Lower lobe of right lung (tissue), 2 donors: Measurements from ENCODE around the gene KRT74. TPM values are rescaled to one million over a fixed set of nuclear protein-coding genes. Genes with fewer than 3 reads are reported as not detected.

Source experiments
- ATAC-seq, 2 donors: fragments of 200-7000 bp; cut with Tn5 transposase; one replicate each; pipeline ENCODE4 v1.9.1; 2020 to 2022; ENCODE audit warnings: mild to moderate bottlenecking in 2 of 2, moderate library complexity in 2 of 2
- DNase-seq: peaks from one replicate; pipeline ENCODE4 v3.0.0-alpha.2; 2020
- H3K27ac ChIP-seq: fragments of 200-600 bp; one replicate; pipeline ENCODE4 v1.8.0; 2022
- H3K27me3 ChIP-seq: fragments of 200-600 bp; one replicate; pipeline ENCODE4 v1.8.0; 2022; ENCODE audit warnings: low read depth
- H3K36me3 ChIP-seq: fragments of 200-600 bp; one replicate; pipeline ENCODE4 v1.8.0; 2022; ENCODE audit warnings: mild to moderate bottlenecking
- H3K4me1 ChIP-seq: fragments of 200-600 bp; one replicate; pipeline ENCODE4 v1.8.0; 2022
- H3K4me3 ChIP-seq: fragments of 200-600 bp; one replicate; pipeline ENCODE4 v1.8.0; 2022; ENCODE audit warnings: mild to moderate bottlenecking
- H3K9me3 ChIP-seq: fragments of 200-600 bp; one replicate; pipeline ENCODE4 v1.8.0; 2022
- CTCF ChIP-seq: fragments of 200-600 bp; IDR thresholded peaks from one replicate; pipeline ENCODE4 v1.8.0; 2022; ENCODE audit warnings: antibody characterized with exemption, mild to moderate bottlenecking
- intact Hi-C: fragments of 100-400 bp; cut with DNase I; formaldehyde crosslinking; loops from one replicate; pipeline ENCODE4 v1.11.0; 2022
- total RNA-seq: library from RNA; stranded (reverse); fragmentation: NEBNext Ultra II Directional; extraction: Animal tissue kit (Norgen Biotek cat#: 25700); gene quantifications from one replicate; pipeline ENCODE4 v1.2.1, GENCODE V29; 2021
- donor health status: DM: no; HTN: yes; CAD: no; lungs with severe emphysema.

Gene KRT74
- total RNA-seq, 1 donor from 2014 or later, result not detected

- intact Hi-C loops, result no loop called here
- no peak for ATAC-seq
- Histone ChIP-seq H3K4me1 (no peaks in the 10 kb centered on the region), H3K9me3 (no peaks in the 10 kb centered on the region), H3K4me3 (no peak overlapping the region), H3K27ac (no peak overlapping the region), H3K27me3 (peaks cover 32% of the 10 kb centered on the region), H3K36me3 (no peaks in the 10 kb centered on the region)
- no peak for DNase-seq
- TF ChIP-seq CTCF, result no peak
These were observed 33.1 kb upstream of the KRT74 start for GRCh38 chr12:52606581-52607218.

GRCh38 chr12:52606096-52606495, 32.5 kb upstream of the KRT74 start:
- intact Hi-C loops, result no loop called here
- H3K4me1 ChIP-seq, result no peaks in the 10 kb centered on the region
- no peak overlapping the region for H3K4me3 ChIP-seq
- H3K27ac ChIP-seq, result no peak overlapping the region
- TF ChIP-seq CTCF, result no peak
- DNase-seq, result no peak
- ATAC-seq, result no peak
- H3K9me3 ChIP-seq, result no peaks in the 10 kb centered on the region
- no peaks in the 10 kb centered on the region for H3K36me3 ChIP-seq
- peaks cover 35% of the 10 kb centered on the region for H3K27me3 ChIP-seq

GRCh38 chr12:52605542-52605941, 31.9 kb upstream of the KRT74 start:
- H3K36me3 ChIP-seq, result no peaks in the 10 kb centered on the region
- H3K9me3 ChIP-seq, result no peaks in the 10 kb centered on the region
- DNase-seq (no peak), ATAC-seq (no peak)
- H3K4me1 ChIP-seq, result no peaks in the 10 kb centered on the region
- H3K27me3 ChIP-seq, result peaks cover 35% of the 10 kb centered on the region
- H3K27ac ChIP-seq, result no peak overlapping the region
- intact Hi-C loops, result no loop called here
- TF ChIP-seq CTCF, result no peak
- H3K4me3 ChIP-seq, result no peak overlapping the region

GRCh38 chr12:52604859-52605258, 31.2 kb upstream of the KRT74 start:
- DNase-seq, result no peak
- no peak for ATAC-seq
- H3K4me3 ChIP-seq, result no peak overlapping the region

GRCh38 chr12:52603314-52603713, 29.7 kb upstream of the KRT74 start:
- no peak for DNase-seq
- intact Hi-C loops, result no loop called here

More at GRCh38 chr12:52604859-52605258, 31.2 kb upstream of the KRT74 start:
- intact Hi-C loops, result no loop called here
- H3K27me3 ChIP-seq, result peaks cover 35% of the 10 kb centered on the region
- H3K36me3 ChIP-seq, result no peaks in the 10 kb centered on the region
- TF ChIP-seq CTCF, result no peak
- H3K9me3 ChIP-seq, result no peaks in the 10 kb centered on the region
- no peaks in the 10 kb centered on the region for H3K4me1 ChIP-seq
- no peak overlapping the region for H3K27ac ChIP-seq

More at GRCh38 chr12:52603314-52603713, 29.7 kb upstream of the KRT74 start:
- Histone ChIP-seq H3K27me3 (peaks cover 32% of the 10 kb centered on the region), H3K27ac (no peak overlapping the region), H3K36me3 (no peaks in the 10 kb centered on the region), H3K4me1 (no peaks in the 10 kb centered on the region), H3K4me3 (no peak overlapping the region), H3K9me3 (no peaks in the 10 kb centered on the region)
- ATAC-seq, result no peak
- TF ChIP-seq CTCF, result no peak
